ENCODE data around the gene NCAPH2.

The NCAPH2 gene

DNA sequence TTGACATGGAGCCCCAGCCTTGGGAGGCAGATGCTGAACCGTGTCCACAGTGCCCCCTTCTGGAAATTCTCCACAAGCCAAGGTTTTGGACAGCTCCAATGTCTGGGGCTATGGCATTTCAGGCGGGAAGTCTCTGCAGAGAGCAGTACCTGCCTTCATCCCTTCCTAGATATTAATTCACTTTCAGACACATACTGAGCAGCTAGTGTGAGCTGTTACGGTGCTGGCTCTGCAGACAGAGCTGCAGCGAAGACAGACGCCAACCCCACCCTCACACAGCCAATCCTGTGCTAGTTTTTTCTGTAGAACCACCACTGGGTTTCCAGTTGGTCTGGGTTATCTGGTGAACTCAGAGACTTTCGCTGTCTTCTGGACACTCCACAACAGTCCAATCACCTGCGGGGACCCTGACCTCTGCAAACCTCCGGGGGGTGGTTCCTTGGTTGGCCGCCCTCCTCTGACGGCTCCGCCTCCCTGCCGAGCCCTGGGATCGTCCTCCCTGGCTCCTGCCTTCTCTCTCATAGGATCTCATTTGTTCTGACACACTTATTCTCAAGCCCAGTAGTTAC lies 9.6 kb upstream of the NCAPH2 start:
- Histone ChIP-seq H3K4me1 (ENCODE audit: control insufficient read depth, insufficient read depth, low read length) (no peaks in the 10 kb centered on the region), H3K27ac (ENCODE audit: extremely low read depth, low read depth, low read length) (no peak overlapping the region; the same call in 1 of the 2 replicates), H3K4me3 (ENCODE audit: low read depth, low read length) (no peak overlapping the region), H3K9me3 (ENCODE audit: control insufficient read depth, insufficient read depth, low read depth, low read length) (no peaks in the 10 kb centered on the region), H3K36me3 (ENCODE audit: control insufficient read depth in 2 of 2, insufficient read depth in 1 of 2, low read length in 2 of 2) (peaks cover 0 to 14% of the 10 kb centered on the region in 2 experiments; a peak in 1 of 3 replicates)
- POLR2A ChIA-PET: interaction anchor here (0.6 to 3.8 kb wide), 10 partner anchors 9 to 256 kb away, joined by 3 to 33 read pairs (median 4); partner anchors contain the start of genes CHKB, HDAC10, LMF2 and MIOX
- CTCF ChIA-PET: interaction anchor here (0.6 to 3.7 kb wide), 32 partner anchors 8 to 410 kb away, joined by 3 to 24 read pairs (median 4); partner anchors contain the start of genes ADM2, HDAC10, LMF2 and MIOX
- TF ChIP-seq ZNF350 (tag by site-specific recombination; IDR thresholded peaks at IDR 0.05) (no peak), ZNF433 (tag by site-specific recombination; IDR thresholded peaks at IDR 0.05; ENCODE audit: low read depth) (no peak), ZNF311 (tag by site-specific recombination; IDR thresholded peaks at IDR 0.05; ENCODE audit: borderline replicate concordance) (no peak), HOXA7 (CRISPR knock-in tag; IDR thresholded peaks at IDR 0.05; ENCODE audit: borderline replicate concordance) (no peak), ZNF155 (tag by site-specific recombination; IDR thresholded peaks at IDR 0.05) (no peak), ZBTB6 (tag by site-specific recombination; IDR thresholded peaks at IDR 0.05) (peak; percentile 71; the same call in 1 of the 2 replicates), TRIM28 (IDR thresholded peaks at IDR 0.05; ENCODE audit: borderline replicate concordance, low read length) (no peak), PRDM1 (tag by site-specific recombination; IDR thresholded peaks at IDR 0.05) (peak; percentile 38; the same call in 1 of the 2 replicates), ZNF473 (tag by site-specific recombination; IDR thresholded peaks at IDR 0.05) (no peak), ZNF280D (tag by site-specific recombination; IDR thresholded peaks at IDR 0.05) (no peak), ZNF302 (tag by site-specific recombination; IDR thresholded peaks at IDR 0.05; ENCODE audit: low read depth) (no peak), ZNF214 (tag by site-specific recombination; IDR thresholded peaks at IDR 0.05; ENCODE audit: borderline replicate concordance) (no peak), KLF10 (tag by site-specific recombination; IDR thresholded peaks at IDR 0.05) (no peak), SP7 (tag by site-specific recombination; IDR thresholded peaks at IDR 0.05) (peak; percentile 36; the same call in 1 of the 2 replicates), GFI1B (tag by site-specific recombination; IDR thresholded peaks at IDR 0.05) (no peak), ZNF274 (IDR thresholded peaks at IDR 0.05; ENCODE audit: low read length) (no peak), ZNF274 (tag by site-specific recombination; IDR thresholded peaks at IDR 0.05; ENCODE audit: borderline replicate concordance) (no peak), ZBTB8A (tag by site-specific recombination; IDR thresholded peaks at IDR 0.05) (no peak), ZXDB (tag by site-specific recombination; IDR thresholded peaks at IDR 0.05) (0 out of 2 replicates have a peak, but pooled peaks have one; percentile 28), CTCF (tag by site-specific recombination; IDR thresholded peaks at IDR 0.05) (peak; percentile 80), ZBTB17 (tag by site-specific recombination; IDR thresholded peaks at IDR 0.05) (peak; percentile 86), ZNF777 (tag by site-specific recombination; IDR thresholded peaks at IDR 0.05; ENCODE audit: borderline replicate concordance) (no peak), ZNF112 (tag by site-specific recombination; IDR thresholded peaks at IDR 0.05) (no peak)
- TF ChIP-seq, protein P1, sequence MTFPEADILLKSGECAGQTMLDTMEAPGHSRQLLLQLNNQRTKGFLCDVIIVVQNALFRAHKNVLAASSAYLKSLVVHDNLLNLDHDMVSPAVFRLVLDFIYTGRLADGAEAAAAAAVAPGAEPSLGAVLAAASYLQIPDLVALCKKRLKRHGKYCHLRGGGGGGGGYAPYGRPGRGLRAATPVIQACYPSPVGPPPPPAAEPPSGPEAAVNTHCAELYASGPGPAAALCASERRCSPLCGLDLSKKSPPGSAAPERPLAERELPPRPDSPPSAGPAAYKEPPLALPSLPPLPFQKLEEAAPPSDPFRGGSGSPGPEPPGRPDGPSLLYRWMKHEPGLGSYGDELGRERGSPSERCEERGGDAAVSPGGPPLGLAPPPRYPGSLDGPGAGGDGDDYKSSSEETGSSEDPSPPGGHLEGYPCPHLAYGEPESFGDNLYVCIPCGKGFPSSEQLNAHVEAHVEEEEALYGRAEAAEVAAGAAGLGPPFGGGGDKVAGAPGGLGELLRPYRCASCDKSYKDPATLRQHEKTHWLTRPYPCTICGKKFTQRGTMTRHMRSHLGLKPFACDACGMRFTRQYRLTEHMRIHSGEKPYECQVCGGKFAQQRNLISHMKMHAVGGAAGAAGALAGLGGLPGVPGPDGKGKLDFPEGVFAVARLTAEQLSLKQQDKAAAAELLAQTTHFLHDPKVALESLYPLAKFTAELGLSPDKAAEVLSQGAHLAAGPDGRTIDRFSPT (tag by site-specific recombination; IDR thresholded peaks at IDR 0.05): no peak
- TF ChIP-seq, protein P2, sequence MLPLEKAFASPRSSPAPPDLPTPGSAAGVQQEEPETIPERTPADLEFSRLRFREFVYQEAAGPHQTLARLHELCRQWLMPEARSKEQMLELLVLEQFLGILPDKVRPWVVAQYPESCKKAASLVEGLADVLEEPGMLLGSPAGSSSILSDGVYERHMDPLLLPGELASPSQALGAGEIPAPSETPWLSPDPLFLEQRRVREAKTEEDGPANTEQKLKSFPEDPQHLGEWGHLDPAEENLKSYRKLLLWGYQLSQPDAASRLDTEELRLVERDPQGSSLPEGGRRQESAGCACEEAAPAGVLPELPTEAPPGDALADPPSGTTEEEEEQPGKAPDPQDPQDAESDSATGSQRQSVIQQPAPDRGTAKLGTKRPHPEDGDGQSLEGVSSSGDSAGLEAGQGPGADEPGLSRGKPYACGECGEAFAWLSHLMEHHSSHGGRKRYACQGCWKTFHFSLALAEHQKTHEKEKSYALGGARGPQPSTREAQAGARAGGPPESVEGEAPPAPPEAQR (tag by site-specific recombination; IDR thresholded peaks at IDR 0.05): no peak
- TF ChIP-seq, protein P3, sequence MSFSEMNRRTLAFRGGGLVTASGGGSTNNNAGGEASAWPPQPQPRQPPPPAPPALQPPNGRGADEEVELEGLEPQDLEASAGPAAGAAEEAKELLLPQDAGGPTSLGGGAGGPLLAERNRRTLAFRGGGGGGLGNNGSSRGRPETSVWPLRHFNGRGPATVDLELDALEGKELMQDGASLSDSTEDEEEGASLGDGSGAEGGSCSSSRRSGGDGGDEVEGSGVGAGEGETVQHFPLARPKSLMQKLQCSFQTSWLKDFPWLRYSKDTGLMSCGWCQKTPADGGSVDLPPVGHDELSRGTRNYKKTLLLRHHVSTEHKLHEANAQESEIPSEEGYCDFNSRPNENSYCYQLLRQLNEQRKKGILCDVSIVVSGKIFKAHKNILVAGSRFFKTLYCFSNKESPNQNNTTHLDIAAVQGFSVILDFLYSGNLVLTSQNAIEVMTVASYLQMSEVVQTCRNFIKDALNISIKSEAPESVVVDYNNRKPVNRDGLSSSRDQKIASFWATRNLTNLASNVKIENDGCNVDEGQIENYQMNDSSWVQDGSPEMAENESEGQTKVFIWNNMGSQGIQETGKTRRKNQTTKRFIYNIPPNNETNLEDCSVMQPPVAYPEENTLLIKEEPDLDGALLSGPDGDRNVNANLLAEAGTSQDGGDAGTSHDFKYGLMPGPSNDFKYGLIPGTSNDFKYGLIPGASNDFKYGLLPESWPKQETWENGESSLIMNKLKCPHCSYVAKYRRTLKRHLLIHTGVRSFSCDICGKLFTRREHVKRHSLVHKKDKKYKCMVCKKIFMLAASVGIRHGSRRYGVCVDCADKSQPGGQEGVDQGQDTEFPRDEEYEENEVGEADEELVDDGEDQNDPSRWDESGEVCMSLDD (tag by site-specific recombination; IDR thresholded peaks at IDR 0.05): no peak
